NB4 (cell line): ENCODE data around the gene C9orf43.

Source experiments
- DNase-seq: peaks from one replicate; pipeline ENCODE4 v3.0.0; 2010; ENCODE audit warnings: low read depth
- H3K4me3 ChIP-seq: one replicate; pipeline ENCODE4 v1.5.1; 2011; ENCODE audit warnings: mild to moderate bottlenecking, low read depth, low read length, moderate library complexity
- MYC ChIP-seq: IDR thresholded peaks from 2 replicates; pipeline ENCODE4 v1.6.1; 2011; ENCODE audit warnings: low read depth, low read length
- POLR2A ChIP-seq: IDR thresholded peaks from 2 replicates; pipeline ENCODE4 v1.6.1; 2011; ENCODE audit warnings: mild to moderate bottlenecking; ENCODE audit not compliant: insufficient read length; ENCODE audit errors: extremely low read depth
- TF ChIP-seq, protein P1 (sequence below): IDR thresholded peaks from 2 replicates; pipeline ENCODE4 v1.6.1; 2011; ENCODE audit warnings: low read depth, low read length
- TF ChIP-seq, protein P2 (sequence below): IDR thresholded peaks from one replicate; pipeline ENCODE4 v1.5.1; 2012; ENCODE audit warnings: low read depth, low read length

C9orf43 gene

DNA sequence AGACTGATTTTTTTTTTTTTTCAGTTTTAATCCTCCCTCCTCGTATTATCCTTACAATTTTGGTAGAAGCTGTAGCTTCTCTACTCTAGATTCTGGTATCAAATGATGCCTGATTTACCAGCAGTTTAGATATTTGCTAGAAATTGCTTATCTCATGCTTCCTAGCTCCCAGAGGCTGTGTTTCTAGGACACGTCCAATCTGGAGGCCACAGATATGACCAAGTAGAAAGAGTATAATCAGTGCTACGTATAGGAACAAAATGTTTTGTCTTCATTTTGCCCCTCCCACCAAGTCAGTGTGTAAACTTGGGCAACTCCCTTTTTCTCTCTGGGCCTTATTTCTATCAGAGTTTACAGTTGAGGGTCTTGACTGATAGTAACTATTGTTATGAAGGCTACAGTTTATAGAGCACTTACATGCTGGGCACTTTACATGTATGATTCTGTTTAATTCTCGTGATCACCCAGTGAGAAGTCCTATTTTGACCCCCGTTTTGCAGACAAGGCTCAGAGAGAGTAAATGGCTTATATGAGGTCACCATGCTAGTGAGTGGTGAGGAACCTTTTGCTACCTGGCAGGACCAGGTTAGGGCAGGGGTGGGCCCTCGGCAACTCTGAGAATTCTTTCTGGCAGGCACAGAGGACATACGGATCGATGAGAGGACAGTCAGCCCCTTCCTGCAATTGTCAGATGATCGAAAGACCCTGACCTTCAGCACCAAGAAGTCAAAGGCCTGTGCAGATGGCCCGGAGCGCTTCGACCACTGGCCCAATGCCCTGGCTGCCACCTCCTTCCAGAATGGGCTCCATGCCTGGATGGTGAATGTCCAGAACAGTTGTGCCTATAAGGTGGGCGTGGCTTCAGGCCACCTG is 41.3 kb upstream of the C9orf43 start:
- no peak overlapping the region for H3K4me3 ChIP-seq
- TF ChIP-seq, protein P1, sequence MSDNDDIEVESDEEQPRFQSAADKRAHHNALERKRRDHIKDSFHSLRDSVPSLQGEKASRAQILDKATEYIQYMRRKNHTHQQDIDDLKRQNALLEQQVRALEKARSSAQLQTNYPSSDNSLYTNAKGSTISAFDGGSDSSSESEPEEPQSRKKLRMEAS, result no peak
- DNase-seq, result no peak

DNA sequence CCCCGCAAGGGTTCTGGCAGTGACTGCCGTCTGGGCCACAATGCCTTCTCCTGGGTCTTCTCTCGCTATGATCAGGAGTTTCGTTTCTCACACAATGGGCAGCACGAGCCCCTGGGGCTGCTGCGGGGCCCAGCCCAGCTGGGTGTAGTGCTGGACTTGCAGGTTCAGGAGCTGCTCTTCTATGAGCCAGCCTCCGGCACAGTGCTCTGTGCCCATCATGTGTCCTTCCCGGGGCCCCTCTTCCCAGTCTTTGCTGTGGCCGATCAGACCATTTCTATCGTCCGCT is 40.7 kb upstream of the C9orf43 start:
- H3K4me3 ChIP-seq, result no peak overlapping the region
- DNase-seq, result no peak
- TF ChIP-seq, protein P1, result no peak
- TF ChIP-seq POLR2A (no peak), MYC (no peak)
- TF ChIP-seq, protein P2, sequence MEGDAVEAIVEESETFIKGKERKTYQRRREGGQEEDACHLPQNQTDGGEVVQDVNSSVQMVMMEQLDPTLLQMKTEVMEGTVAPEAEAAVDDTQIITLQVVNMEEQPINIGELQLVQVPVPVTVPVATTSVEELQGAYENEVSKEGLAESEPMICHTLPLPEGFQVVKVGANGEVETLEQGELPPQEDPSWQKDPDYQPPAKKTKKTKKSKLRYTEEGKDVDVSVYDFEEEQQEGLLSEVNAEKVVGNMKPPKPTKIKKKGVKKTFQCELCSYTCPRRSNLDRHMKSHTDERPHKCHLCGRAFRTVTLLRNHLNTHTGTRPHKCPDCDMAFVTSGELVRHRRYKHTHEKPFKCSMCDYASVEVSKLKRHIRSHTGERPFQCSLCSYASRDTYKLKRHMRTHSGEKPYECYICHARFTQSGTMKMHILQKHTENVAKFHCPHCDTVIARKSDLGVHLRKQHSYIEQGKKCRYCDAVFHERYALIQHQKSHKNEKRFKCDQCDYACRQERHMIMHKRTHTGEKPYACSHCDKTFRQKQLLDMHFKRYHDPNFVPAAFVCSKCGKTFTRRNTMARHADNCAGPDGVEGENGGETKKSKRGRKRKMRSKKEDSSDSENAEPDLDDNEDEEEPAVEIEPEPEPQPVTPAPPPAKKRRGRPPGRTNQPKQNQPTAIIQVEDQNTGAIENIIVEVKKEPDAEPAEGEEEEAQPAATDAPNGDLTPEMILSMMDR, result no peak

DNA sequence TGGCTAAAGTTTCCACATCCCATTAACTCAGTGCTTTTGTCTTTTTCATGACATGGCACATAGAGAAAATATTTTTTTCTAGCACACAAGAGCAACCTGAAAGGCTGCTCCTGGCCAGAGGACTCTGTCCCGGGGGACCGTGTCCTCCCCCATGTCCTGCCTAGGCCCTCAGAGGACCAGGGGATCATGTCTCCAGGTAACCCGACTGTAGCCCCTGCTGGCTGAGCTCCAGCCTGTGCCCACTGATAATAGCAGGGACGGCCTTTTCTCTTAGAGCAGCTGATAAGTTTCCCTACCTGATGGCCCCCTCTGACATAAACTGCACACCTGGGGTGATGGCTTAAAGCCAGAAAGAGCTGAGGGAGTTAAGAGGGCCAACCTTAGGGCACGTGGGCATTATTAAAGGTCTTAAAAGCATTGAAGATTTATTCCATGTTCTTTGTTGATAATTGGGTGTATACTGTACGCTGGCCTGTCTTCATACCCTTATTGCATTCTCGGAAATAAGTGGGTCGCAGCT is 39.7 kb upstream of the C9orf43 start:
- no peak overlapping the region for H3K4me3 ChIP-seq
- no peak for DNase-seq
- TF ChIP-seq POLR2A (no peak), MYC (no peak)
- TF ChIP-seq, protein P2, result no peak
- TF ChIP-seq, protein P1, result no peak

DNA sequence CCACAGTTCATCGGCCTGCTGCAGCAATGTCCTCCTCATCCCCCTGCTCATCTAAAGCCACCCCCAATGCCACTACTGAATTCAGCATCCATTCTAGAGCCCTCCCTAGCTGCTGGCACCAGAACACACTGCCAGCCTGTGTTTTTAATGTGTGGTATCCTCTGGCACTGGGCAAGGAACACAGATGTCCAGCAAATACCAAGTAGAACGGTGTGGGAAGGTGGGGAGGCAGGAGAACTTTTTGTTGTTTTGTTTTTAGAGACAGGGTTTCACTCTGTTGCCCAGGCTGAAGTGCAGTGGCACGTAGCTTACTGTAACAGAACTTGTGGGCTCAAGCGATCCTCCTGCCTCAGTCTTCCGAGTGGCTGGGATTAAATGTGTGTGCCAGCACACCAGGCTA is 38.5 kb upstream of the C9orf43 start:
- H3K4me3 ChIP-seq, result no peak overlapping the region
- TF ChIP-seq, protein P1, result no peak
- no peak for TF ChIP-seq POLR2A
- DNase-seq, result no peak

DNA sequence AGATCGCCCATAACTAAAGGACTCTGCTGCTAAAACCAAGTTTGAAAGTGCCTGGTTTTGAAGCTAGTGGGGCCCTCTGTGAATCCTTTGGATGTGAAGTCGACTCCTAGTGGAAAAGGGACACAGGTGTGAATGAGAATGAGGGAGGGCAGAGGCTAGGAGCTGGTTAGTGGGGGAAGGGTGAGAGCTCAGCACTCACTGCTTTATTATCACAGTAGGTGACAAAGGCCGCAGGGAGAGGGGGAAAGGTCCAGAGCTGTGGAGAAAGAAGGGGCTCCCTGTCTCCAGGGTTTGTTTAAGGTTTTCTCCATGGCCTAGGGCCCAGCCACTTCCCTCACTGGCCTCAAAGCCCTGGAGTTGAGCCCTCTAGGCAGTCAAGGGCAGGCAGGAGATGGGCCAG is 37.3 kb upstream of the C9orf43 start:
- TF ChIP-seq, protein P1, result no peak
- TF ChIP-seq MYC, result no peak
- TF ChIP-seq POLR2A, result no peak
- TF ChIP-seq, protein P2, result no peak
- H3K4me3 ChIP-seq, result no peak overlapping the region
- DNase-seq, result no peak

DNA sequence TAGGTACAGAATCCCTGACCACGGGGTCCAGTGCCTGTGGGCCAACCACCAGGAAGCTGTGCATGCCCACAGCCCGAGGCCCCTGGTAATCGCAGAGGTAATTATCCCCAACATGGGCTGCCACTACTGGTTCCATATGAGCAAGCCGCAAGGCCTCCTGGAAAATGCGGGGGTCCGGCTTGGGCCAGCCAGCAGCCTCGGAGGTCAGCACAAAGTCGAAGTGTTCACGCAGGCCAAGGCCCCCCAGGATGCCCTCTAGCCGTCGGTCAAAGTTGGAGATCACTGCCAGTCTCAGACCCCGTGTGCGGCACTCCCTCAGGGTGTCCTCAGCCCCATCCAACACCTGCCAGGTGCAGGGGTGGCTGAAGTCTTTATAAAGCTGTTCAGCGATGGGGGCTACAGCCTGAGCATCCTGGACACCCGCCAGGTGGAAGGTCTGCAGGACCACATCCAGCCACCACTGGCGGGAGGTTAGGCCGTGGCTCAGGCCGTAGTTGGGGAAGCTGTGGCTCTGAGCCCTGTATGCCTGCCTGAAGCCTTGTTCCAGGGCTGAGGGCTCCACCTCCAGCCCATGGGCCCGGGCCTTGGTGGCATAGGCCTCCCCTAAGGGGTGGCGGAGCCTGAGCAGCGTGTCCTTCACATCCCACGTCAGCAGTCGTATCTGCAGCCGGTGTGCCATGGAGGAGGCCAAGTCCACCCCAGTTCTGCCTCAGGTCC is 36.7 kb upstream of the C9orf43 start:
- H3K4me3 ChIP-seq, result no peak overlapping the region
- TF ChIP-seq MYC, result no peak
- TF ChIP-seq, protein P1, result no peak
- no peak for TF ChIP-seq POLR2A
- TF ChIP-seq, protein P2, result no peak
- DNase-seq, result no peak
